ENCODE results near the gene QSER1. TPM values are rescaled to one million over a fixed set of nuclear protein-coding genes. Genes with fewer than 3 reads are reported as not detected.
"Not testable (repeated sequence)": the region's sequence is repeated elsewhere in the genome, so short reads cannot be mapped to it uniquely, and the experiment has no call there.

QSER1 gene
- total RNA-seq, 4 donors from 2014 or later = 19.8 to 29.0 (median 22.7) TPM

DNA sequence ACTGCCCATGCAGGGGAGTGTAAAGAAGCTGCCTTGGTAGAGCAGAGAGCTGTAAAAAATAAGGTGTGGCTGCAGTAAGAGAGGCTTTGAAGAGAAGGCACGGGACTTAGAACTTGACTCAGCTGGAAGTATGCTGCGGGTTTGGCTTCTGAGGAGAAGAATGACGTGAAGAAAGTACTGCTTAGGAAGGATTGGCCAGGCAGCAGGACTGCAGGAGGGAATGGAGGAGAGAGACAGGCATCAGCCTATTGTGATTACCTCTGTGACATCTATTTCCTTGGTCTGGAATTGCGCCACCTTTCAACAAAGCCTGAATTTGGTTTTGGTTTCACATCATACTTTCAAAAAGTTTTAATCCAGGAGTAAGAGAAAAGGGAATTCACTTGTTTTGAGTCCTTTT, 40.4 kb upstream of the QSER1 start:
- Histone ChIP-seq H3K27me3 (peaks cover 5% of the 10 kb centered on the region), H3K27ac (no peak overlapping the region), H3K36me3 (no peaks in the 10 kb centered on the region), H3K4me1 (no peaks in the 10 kb centered on the region), H3K4me3 (no peak overlapping the region), H3K9me3 (peaks cover 0 to 9% (median 0%) of the 10 kb centered on the region in 3 donors)
- ATAC-seq = no peak
- TF ChIP-seq EP300 (IDR thresholded peaks at IDR 0.05) (no peak), POLR2A (IDR thresholded peaks at IDR 0.05) (no peak), POLR2AphosphoS5 (IDR thresholded peaks at IDR 0.05) (no peak)
- TF ChIP-seq, protein P1, sequence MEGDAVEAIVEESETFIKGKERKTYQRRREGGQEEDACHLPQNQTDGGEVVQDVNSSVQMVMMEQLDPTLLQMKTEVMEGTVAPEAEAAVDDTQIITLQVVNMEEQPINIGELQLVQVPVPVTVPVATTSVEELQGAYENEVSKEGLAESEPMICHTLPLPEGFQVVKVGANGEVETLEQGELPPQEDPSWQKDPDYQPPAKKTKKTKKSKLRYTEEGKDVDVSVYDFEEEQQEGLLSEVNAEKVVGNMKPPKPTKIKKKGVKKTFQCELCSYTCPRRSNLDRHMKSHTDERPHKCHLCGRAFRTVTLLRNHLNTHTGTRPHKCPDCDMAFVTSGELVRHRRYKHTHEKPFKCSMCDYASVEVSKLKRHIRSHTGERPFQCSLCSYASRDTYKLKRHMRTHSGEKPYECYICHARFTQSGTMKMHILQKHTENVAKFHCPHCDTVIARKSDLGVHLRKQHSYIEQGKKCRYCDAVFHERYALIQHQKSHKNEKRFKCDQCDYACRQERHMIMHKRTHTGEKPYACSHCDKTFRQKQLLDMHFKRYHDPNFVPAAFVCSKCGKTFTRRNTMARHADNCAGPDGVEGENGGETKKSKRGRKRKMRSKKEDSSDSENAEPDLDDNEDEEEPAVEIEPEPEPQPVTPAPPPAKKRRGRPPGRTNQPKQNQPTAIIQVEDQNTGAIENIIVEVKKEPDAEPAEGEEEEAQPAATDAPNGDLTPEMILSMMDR (IDR thresholded peaks at IDR 0.05) = no peak
- 61 to 64% methylated on average over 4 of the region's 4 CpGs for WGBS, 2 donors (ENCODE audit: low coverage in 1 of 2)

GRCh38 chr11:32855601-32856000, 37.0 kb upstream of the QSER1 start:
- no peak overlapping the region for H3K27ac ChIP-seq
- no peaks in the 10 kb centered on the region for H3K4me1 ChIP-seq
- no peak overlapping the region for H3K4me3 ChIP-seq
- 36 to 58% methylated on average over 2 of the region's 2 CpGs for WGBS, 2 donors (ENCODE audit: low coverage in 1 of 2)
- no peaks in the 10 kb centered on the region for H3K36me3 ChIP-seq
- peaks cover 7% of the 10 kb centered on the region for H3K27me3 ChIP-seq
- no peak for ATAC-seq
- no peaks in the 10 kb centered on the region for H3K9me3 ChIP-seq
- TF ChIP-seq EP300 (IDR thresholded peaks at IDR 0.05) = no peak
- TF ChIP-seq, protein P1 (IDR thresholded peaks at IDR 0.05) = no peak
- no peak for TF ChIP-seq POLR2AphosphoS5 (IDR thresholded peaks at IDR 0.05)
- TF ChIP-seq POLR2A (IDR thresholded peaks at IDR 0.05) = no peak

GRCh38 chr11:32858731-32859130, 33.9 kb upstream of the QSER1 start:
- Histone ChIP-seq H3K27me3 (peaks cover 7% of the 10 kb centered on the region), H3K4me3 (no peak overlapping the region), H3K36me3 (no peaks in the 10 kb centered on the region), H3K9me3 (no peaks in the 10 kb centered on the region), H3K4me1 (no peaks in the 10 kb centered on the region), H3K27ac (no peak overlapping the region)
- TF ChIP-seq, protein P1 (IDR thresholded peaks at IDR 0.05) = no peak
- no peak for TF ChIP-seq EP300 (IDR thresholded peaks at IDR 0.05)
- ATAC-seq = no peak
- WGBS, 2 donors (ENCODE audit: low coverage in 1 of 2) = 36 to 44% methylated on average over 1 of the region's 1 CpG

- Histone ChIP-seq H3K36me3 (no peaks in the 10 kb centered on the region), H3K27ac (no peak overlapping the region)
- 71 to 79% methylated on average over 3 of the region's 3 CpGs for WGBS, 2 donors (ENCODE audit: low coverage in 1 of 2)
Measured at GRCh38 chr11:32861850-32862577, 30.6 kb upstream of the QSER1 start.

DNA sequence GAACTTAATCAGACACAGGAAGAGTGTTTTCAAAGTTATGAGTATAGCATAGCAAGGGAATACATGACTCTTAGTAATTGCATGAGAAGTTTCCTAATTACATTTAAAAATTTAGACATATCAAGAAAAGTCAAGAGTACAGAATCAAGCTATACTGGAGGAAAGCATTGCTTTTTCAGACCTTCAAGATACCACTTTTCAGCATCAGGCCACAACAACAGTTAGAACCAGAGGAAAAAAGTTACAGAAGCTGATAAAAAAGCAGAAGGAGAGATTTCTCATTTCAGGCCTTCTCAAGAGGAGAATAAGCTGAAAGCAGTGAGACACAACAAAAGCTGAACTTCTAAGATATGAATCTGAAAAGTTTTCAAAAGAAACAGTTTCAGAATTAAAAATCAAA, 28.1 kb upstream of the QSER1 start:
- Histone ChIP-seq H3K27me3 (peaks cover 10% of the 10 kb centered on the region), H3K4me3 (no peak overlapping the region), H3K4me1 (no peaks in the 10 kb centered on the region), H3K27ac (no peak overlapping the region), H3K36me3 (no peaks in the 10 kb centered on the region), H3K9me3 (peaks cover 0 to 11% (median 0%) of the 10 kb centered on the region in 3 donors)
- TF ChIP-seq, protein P1 (IDR thresholded peaks at IDR 0.05) = no peak
- TF ChIP-seq EP300 (IDR thresholded peaks at IDR 0.05) (no peak), POLR2A (IDR thresholded peaks at IDR 0.05) (no peak), POLR2AphosphoS5 (IDR thresholded peaks at IDR 0.05) (no peak)
- ATAC-seq = no peak

More at GRCh38 chr11:32861850-32862577, 30.6 kb upstream of the QSER1 start:
- H3K4me1 ChIP-seq = no peaks in the 10 kb centered on the region
- no peaks in the 10 kb centered on the region for H3K9me3 ChIP-seq
- TF ChIP-seq, protein P1 (IDR thresholded peaks at IDR 0.05) = no peak
- TF ChIP-seq POLR2A (IDR thresholded peaks at IDR 0.05) (no peak), EP300 (IDR thresholded peaks at IDR 0.05) (no peak), POLR2AphosphoS5 (IDR thresholded peaks at IDR 0.05) (no peak)
- ATAC-seq = no peak
- H3K27me3 ChIP-seq = peaks cover 10% of the 10 kb centered on the region
- H3K4me3 ChIP-seq = no peak overlapping the region

GRCh38 chr11:32868752-32869151, 23.9 kb upstream of the QSER1 start:
- WGBS, 2 donors (ENCODE audit: low coverage in 1 of 2) = 56 to 82% methylated on average over 3 to 4 of the region's 4 CpGs
- H3K27ac ChIP-seq, ATAC-seq, H3K4me1 ChIP-seq, H3K36me3 ChIP-seq, H3K4me3 ChIP-seq, H3K27me3 ChIP-seq: not testable (repeated sequence)
- H3K9me3 ChIP-seq = peaks cover 0 to 11% (median 0%) of the 10 kb centered on the region in 3 donors

Data from gastroesophageal sphincter (tissue), 4 donors.